Measurements from ENCODE around the gene DOK7.

DNA sequence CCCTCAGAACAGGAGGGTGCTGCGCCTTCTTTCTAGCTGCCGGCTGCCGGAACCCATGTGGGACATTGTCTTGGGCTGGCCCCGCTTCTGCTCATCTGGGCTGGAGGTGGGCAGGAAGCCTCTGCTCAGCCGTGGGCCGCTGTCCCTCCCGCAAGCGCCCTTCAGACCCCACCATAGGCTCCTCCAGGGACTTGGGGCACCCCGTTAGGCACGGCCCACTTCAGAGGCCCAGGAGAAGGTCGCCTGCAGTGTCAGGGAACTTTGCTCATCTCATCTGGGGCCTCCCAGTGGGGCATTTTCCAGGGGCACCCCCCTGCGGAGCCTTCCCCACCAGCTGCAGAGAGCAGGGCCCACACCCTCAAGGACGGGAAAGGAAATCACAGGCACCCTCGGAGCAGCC, 32.9 kb downstream of the DOK7 start:
- no peak for TF ChIP-seq POLR2AphosphoS5 (IDR thresholded peaks at IDR 0.05; ENCODE audit: borderline replicate concordance, low read depth, low read length)
- no peak for TF ChIP-seq EZH2 (IDR thresholded peaks at IDR 0.05)
